OCI-LY1 (cell line): ENCODE measurements around the gene CPVL.

ENCODE experiments used
- EZH2 ChIP-seq: fragments of 200-600 bp; sonication (generic), shearing (Covaris generic); IDR thresholded peaks from 2 replicates; pipeline ENCODE4 v1.8.0; 2017; ENCODE audit warnings: borderline replicate concordance, mixed run types, mild to moderate bottlenecking, antibody characterized with exemption, low read length, moderate library complexity, mixed read lengths
- TF ChIP-seq, protein P1 (sequence below): fragments of 200-600 bp; sonication (generic), shearing (Covaris generic); IDR thresholded peaks from 2 replicates; pipeline ENCODE4 v1.5.1; 2017; ENCODE audit warnings: mild to moderate bottlenecking, antibody characterized with exemption, low read length, moderate library complexity, mixed read lengths

- TF ChIP-seq, protein P1, sequence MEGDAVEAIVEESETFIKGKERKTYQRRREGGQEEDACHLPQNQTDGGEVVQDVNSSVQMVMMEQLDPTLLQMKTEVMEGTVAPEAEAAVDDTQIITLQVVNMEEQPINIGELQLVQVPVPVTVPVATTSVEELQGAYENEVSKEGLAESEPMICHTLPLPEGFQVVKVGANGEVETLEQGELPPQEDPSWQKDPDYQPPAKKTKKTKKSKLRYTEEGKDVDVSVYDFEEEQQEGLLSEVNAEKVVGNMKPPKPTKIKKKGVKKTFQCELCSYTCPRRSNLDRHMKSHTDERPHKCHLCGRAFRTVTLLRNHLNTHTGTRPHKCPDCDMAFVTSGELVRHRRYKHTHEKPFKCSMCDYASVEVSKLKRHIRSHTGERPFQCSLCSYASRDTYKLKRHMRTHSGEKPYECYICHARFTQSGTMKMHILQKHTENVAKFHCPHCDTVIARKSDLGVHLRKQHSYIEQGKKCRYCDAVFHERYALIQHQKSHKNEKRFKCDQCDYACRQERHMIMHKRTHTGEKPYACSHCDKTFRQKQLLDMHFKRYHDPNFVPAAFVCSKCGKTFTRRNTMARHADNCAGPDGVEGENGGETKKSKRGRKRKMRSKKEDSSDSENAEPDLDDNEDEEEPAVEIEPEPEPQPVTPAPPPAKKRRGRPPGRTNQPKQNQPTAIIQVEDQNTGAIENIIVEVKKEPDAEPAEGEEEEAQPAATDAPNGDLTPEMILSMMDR, result no peak
- TF ChIP-seq EZH2, result no peak
Measured at GRCh38 chr7:28986765-28987110, 159.6 kb downstream of the CPVL start.
